Natural killer cell (primary cell): ENCODE results near the gene SLC19A1. TPM values are rescaled to one million over a fixed set of nuclear protein-coding genes. Genes with fewer than 3 reads are reported as not detected.

Source experiments
- ATAC-seq, 3 donors: fragments of 150-1000 bp in 2 of 3; fragments of 200-7000 bp in 1 of 3; cut with Tn5 transposase; 1 replicate in 1 of 3; 2 replicates in 2 of 3; pipeline ENCODE4 v1.10.0; 2021; ENCODE audit warnings: mild to moderate bottlenecking in 2 of 3, moderate library complexity in 2 of 3
- DNase-seq, 2 donors: peaks; one replicate each; pipeline versions ENCODE4 v3.0.0 to v3.0.0-alpha.2; 2013 to 2021; ENCODE audit warnings: mixed read lengths in 1 of 2
- H3K27ac ChIP-seq: one replicate; pipeline ENCODE4 v1.5.1; 2013; ENCODE audit warnings: mild to moderate bottlenecking, low read length
- H3K27me3 ChIP-seq: one replicate; pipeline ENCODE4 v1.6.1; 2013; ENCODE audit warnings: low read length; ENCODE audit not compliant: control insufficient read depth, insufficient read depth
- H3K36me3 ChIP-seq: one replicate; pipeline ENCODE4 v1.6.1; 2013; ENCODE audit warnings: low read length; ENCODE audit not compliant: control insufficient read depth, insufficient read depth
- H3K4me1 ChIP-seq: one replicate; pipeline ENCODE4 v1.6.1; 2013; ENCODE audit warnings: low read length; ENCODE audit not compliant: control insufficient read depth, insufficient read depth
- H3K4me3 ChIP-seq: one replicate; pipeline ENCODE4 v1.5.1; 2013; ENCODE audit warnings: low read length
- H3K9me3 ChIP-seq: one replicate; pipeline ENCODE4 v1.6.1; 2013; ENCODE audit warnings: low read length; ENCODE audit not compliant: control insufficient read depth, insufficient read depth
- H3K27ac Mint-ChIP-seq, 2 donors: one replicate each; pipeline ENCODE4 v1.8.0; 2022; ENCODE audit warnings: mild to moderate bottlenecking in 2 of 2, mixed read lengths in 2 of 2, moderate library complexity in 1 of 2
- H3K27me3 Mint-ChIP-seq, 2 donors: one replicate each; pipeline ENCODE4 v1.8.0; 2022; ENCODE audit warnings: low read depth in 2 of 2, mixed read lengths in 2 of 2
- H3K36me3 Mint-ChIP-seq: one replicate; pipeline ENCODE4 v1.8.0; 2022; ENCODE audit warnings: mixed read lengths
- H3K4me1 Mint-ChIP-seq, 2 donors: one replicate each; pipeline ENCODE4 v1.8.0; 2022; ENCODE audit warnings: mixed read lengths in 2 of 2
- H3K4me3 Mint-ChIP-seq: one replicate; pipeline ENCODE4 v1.8.0; 2022; ENCODE audit warnings: mild to moderate bottlenecking, moderate library complexity, mixed read lengths
- H3K9me3 Mint-ChIP-seq, 2 donors: one replicate each; pipeline ENCODE4 v1.8.0; 2022; ENCODE audit warnings: mixed read lengths in 2 of 2
- WGBS: methylation state at CpG from one replicate; pipeline ENCODE4 v1.1.7; 2013; ENCODE audit warnings: missing lambda C conversion rate; ENCODE audit not compliant: insufficient coverage; 5-methylcytosine and 5-hydroxymethylcytosine counted together
- intact Hi-C: fragments of 100-400 bp; cut with micrococcal nuclease; formaldehyde crosslinking; loops from one replicate; pipeline ENCODE4 v1.14.2; 2022
- total RNA-seq, 4 donors: library from RNA; stranded (reverse); fragments of 120-200 nt in 1 of 4; gene quantifications; one replicate each; pipeline versions ENCODE4 v1.2.3 to v1.2.4, GENCODE V29; 2013 to 2022
- TF ChIP-seq, protein P1 (sequence below): fragments of 200-600 bp; IDR thresholded peaks from one replicate; pipeline ENCODE4 v1.8.0; 2022; ENCODE audit warnings: antibody characterized with exemption

Gene SLC19A1
- total RNA-seq, 3 donors from 2014 or later (not counting 1 experiment from before 2014, with no cell fraction given) = 2.5 to 9.0 (median 4.9) TPM

DNA sequence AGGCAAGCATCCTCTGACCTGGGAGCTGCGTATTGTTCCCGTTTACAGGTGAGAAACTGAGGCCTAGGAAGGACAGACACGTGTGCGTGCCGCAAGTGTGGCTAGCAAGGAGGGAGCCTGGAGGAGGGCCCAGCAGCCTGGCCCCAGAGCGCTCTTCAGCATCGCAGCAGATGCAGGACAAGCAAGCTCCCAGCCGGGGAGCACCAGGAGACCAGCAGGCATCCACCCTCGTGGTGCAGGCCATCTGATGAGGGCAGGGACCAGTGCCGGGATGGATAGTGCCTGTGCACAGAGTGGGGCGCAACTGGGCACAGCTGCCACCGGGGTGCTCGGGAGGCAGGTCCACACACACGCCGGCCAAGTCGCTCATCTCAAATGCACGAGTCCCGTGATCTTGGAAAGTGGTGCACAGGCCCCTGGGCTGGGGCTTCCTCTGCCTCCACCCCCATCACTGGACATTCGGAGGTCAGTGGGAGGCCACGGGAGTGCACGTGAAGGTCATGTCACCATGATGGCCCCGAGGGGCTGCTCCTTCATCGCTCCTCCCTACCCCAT is 82.2 kb downstream of the SLC19A1 start:
- H3K4me1 ChIP-seq = peaks cover 5% of the 10 kb centered on the region
- Mint-ChIP-seq H3K4me1 (no peaks in the 10 kb centered on the region), H3K4me3 (no peak overlapping the region), H3K36me3 (no peaks in the 10 kb centered on the region), H3K27ac (no peak overlapping the region), H3K9me3 (no peaks in the 10 kb centered on the region), H3K27me3 (peaks cover 3 to 7% of the 10 kb centered on the region in 2 donors)
- DNase-seq = no peak
- no peak overlapping the region for H3K27ac ChIP-seq
- intact Hi-C loops = no loop called here
- no peaks in the 10 kb centered on the region for H3K27me3 ChIP-seq
- TF ChIP-seq, protein P1, sequence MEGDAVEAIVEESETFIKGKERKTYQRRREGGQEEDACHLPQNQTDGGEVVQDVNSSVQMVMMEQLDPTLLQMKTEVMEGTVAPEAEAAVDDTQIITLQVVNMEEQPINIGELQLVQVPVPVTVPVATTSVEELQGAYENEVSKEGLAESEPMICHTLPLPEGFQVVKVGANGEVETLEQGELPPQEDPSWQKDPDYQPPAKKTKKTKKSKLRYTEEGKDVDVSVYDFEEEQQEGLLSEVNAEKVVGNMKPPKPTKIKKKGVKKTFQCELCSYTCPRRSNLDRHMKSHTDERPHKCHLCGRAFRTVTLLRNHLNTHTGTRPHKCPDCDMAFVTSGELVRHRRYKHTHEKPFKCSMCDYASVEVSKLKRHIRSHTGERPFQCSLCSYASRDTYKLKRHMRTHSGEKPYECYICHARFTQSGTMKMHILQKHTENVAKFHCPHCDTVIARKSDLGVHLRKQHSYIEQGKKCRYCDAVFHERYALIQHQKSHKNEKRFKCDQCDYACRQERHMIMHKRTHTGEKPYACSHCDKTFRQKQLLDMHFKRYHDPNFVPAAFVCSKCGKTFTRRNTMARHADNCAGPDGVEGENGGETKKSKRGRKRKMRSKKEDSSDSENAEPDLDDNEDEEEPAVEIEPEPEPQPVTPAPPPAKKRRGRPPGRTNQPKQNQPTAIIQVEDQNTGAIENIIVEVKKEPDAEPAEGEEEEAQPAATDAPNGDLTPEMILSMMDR = no peak
- ATAC-seq = no peak
- H3K36me3 ChIP-seq = no peaks in the 10 kb centered on the region
- no peak overlapping the region for H3K4me3 ChIP-seq
- 94% methylated on average over 23 of the region's 23 CpGs for WGBS
- no peaks in the 10 kb centered on the region for H3K9me3 ChIP-seq

DNA sequence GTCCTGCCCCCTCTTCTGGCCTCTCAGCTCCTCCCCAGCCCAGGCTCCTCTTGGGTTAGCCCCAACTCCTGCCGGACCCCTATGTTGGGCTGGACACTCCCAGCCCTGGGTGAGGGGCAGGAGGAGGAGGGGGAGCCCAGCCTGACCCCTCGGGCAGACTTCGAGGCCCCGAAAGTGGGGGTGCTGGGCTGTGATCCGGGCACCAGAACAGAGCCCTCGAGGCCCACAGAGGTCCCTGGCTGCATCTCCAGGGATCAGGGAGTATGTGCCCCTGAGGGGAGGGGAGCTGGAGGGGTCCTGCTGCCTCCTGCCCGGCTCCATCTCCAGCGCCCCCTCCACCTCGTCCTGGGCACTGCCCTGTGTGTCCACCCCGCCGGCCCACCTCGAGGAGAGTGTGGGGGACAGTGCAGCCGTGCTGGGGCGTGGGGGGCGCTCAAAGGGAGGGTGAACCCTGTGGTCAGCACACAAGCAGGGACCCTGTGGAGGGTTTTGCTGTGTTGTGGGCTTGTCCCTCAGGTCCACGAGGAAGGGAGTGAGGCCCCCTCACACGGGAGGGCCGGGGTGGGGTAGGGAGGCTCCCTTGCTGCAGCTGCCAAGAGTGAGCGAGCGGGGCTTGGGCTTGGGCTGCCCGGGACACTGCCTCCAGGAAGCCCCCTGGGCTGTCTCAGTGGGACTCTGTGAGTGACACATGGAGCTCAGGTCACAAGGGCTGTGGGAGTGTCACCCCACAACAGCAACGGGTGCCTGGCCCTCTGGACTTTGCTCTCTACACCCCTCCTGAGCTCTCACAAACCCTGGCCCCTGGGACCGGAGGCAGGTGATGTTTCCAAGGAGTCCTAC is 82.8 kb downstream of the SLC19A1 start:
- peaks cover 6% of the 10 kb centered on the region for H3K4me1 ChIP-seq
- no peak overlapping the region for H3K4me3 Mint-ChIP-seq
- peaks cover under 1 to 3% of the 10 kb centered on the region in 2 donors for H3K27me3 Mint-ChIP-seq
- H3K36me3 ChIP-seq = no peaks in the 10 kb centered on the region
- H3K4me3 ChIP-seq = no peak overlapping the region
- H3K4me1 Mint-ChIP-seq = no peaks in the 10 kb centered on the region
- intact Hi-C loops = no loop called here
- no peak overlapping the region for H3K27ac ChIP-seq
- TF ChIP-seq, protein P1 = no peak
- 84% methylated on average over 23 of the region's 23 CpGs for WGBS
- ATAC-seq (no peak), DNase-seq (no peak)
- H3K27me3 ChIP-seq = no peaks in the 10 kb centered on the region
- H3K9me3 ChIP-seq = no peaks in the 10 kb centered on the region
- H3K36me3 Mint-ChIP-seq = no peaks in the 10 kb centered on the region
- no peak overlapping the region for H3K27ac Mint-ChIP-seq
- H3K9me3 Mint-ChIP-seq = no peaks in the 10 kb centered on the region

DNA sequence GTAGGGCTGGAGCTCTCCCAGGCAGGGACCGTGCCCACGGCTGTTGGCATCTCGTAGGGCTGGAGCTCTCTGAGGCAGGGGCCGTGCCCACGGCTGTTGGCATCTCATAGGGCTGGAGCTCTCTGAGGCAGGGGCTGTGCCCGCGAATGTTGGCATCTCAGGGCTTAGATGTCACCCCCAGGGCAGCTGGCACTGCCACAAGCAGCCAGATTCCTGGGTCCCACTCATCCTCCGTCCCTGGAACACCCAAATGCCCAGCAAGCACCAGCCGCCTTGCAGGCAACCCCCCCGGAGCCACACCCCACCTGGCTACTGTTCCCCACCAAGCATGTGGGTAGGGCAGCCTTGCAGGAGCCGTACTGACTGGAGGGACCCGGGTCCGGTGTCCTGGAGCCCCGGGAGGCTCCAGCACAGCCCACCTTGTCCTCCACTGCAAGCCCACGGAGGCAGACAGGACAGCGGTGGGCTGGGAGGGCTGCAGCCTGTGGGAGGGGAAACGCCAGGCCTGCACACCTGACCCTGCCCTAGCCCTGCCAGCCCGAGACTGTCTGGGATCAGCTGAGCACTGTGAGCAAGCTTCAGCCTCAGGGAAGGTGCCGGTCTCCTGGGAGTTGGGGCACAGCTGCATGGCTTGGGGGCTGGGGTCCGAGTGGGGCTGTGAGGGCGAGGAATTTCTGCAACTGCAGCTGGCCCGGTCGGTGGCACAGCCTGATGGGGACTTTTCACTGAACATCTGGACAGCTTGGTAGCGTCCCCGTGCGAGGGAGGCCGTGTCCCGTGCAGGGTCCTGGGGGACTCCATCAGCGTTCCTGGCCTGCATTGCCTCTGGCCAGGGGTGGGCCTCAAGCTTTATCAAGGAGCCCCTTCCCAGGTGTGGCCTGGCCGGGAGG is 83.7 kb downstream of the SLC19A1 start:
- no peak overlapping the region for H3K27ac ChIP-seq
- 85% methylated on average over 30 of the region's 30 CpGs for WGBS
- TF ChIP-seq, protein P1 = no peak
- H3K4me1 Mint-ChIP-seq = no peaks in the 10 kb centered on the region
- peaks cover 0 to 3% of the 10 kb centered on the region in 2 donors for H3K27me3 Mint-ChIP-seq
- H3K4me3 Mint-ChIP-seq = no peak overlapping the region
- H3K36me3 ChIP-seq = no peaks in the 10 kb centered on the region
- H3K36me3 Mint-ChIP-seq = no peaks in the 10 kb centered on the region
- H3K27me3 ChIP-seq = no peaks in the 10 kb centered on the region
- no peaks in the 10 kb centered on the region for H3K9me3 Mint-ChIP-seq
- H3K4me1 ChIP-seq = peaks cover 6% of the 10 kb centered on the region
- no peaks in the 10 kb centered on the region for H3K9me3 ChIP-seq
- DNase-seq (no peak), ATAC-seq (no peak)
- H3K4me3 ChIP-seq = no peak overlapping the region
- intact Hi-C loops = no loop called here
- no peak overlapping the region for H3K27ac Mint-ChIP-seq
